Heart left ventricle (tissue), 16 donors: ENCODE measurements around the gene TCFL5. TPM values are rescaled to one million over a fixed set of nuclear protein-coding genes. Genes with fewer than 3 reads are reported as not detected.

ENCODE experiments used
- ATAC-seq, 4 donors: fragments of 200-7000 bp; cut with Tn5 transposase; one replicate each; pipeline ENCODE4 v1.9.1; 2020 to 2022; ENCODE audit warnings: moderate library complexity in 4 of 4, mild to moderate bottlenecking in 3 of 4, moderate number of reproducible peaks in 1 of 4
- DNase-seq, 5 donors: peaks; one replicate each; pipeline ENCODE4 v3.0.0-alpha.2; 2020
- H3K27ac ChIP-seq, 12 donors: fragments of 200-600 bp; sonication (generic) in 4 of 12; one replicate each; pipeline versions ENCODE4 v1.5.0 to v1.8.0; 2016 to 2022; ENCODE audit warnings: mild to moderate bottlenecking in 2 of 12
- H3K27me3 ChIP-seq, 9 donors: fragments of 200-600 bp; sonication (generic) in 2 of 9; one replicate each; pipeline versions ENCODE4 v1.5.1 to v1.8.0; 2016 to 2022; ENCODE audit warnings: mild to moderate bottlenecking in 3 of 9
- H3K36me3 ChIP-seq, 9 donors: fragments of 200-600 bp; sonication (generic) in 2 of 9; one replicate each; pipeline versions ENCODE4 v1.5.0 to v1.8.0; 2018 to 2022; ENCODE audit warnings: mild to moderate bottlenecking in 2 of 9
- H3K4me1 ChIP-seq, 12 donors: fragments of 200-600 bp; sonication (generic) in 4 of 12; one replicate each; pipeline versions ENCODE4 v1.5.0 to v1.8.0; 2016 to 2022; ENCODE audit warnings: mild to moderate bottlenecking in 3 of 12
- H3K4me3 ChIP-seq, 12 donors: fragments of 200-600 bp; sonication (generic) in 4 of 12; one replicate each; pipeline versions ENCODE4 v1.5.0 to v1.8.0; 2017 to 2022; ENCODE audit warnings: mild to moderate bottlenecking in 9 of 12, moderate library complexity in 4 of 12
- H3K9me3 ChIP-seq, 12 donors: fragments of 200-600 bp; sonication (generic) in 4 of 12; one replicate each; pipeline versions ENCODE4 v1.5.0 to v1.8.0; 2016 to 2022; ENCODE audit warnings: mild to moderate bottlenecking in 1 of 12
- POLR2A ChIP-seq, 2 donors: fragments of 450-650 bp; IDR thresholded peaks; one replicate each; pipeline ENCODE4 v1.6.1; 2017; ENCODE audit warnings: antibody characterized with exemption in 2 of 2, mild to moderate bottlenecking in 2 of 2, moderate library complexity in 2 of 2
- WGBS, 4 donors: extraction: QIAGEN DNeasy Blood & Tissue Kit in 2 of 4; methylation state at CpG; one replicate each; pipeline versions ENCODE4 v1.1.5 to v1.1.7; 2013 to 2018; 5-methylcytosine and 5-hydroxymethylcytosine counted together
- intact Hi-C, 10 donors: fragments of 100-400 bp; cut with DNase I; formaldehyde crosslinking; loops; one replicate each; pipeline versions ENCODE4 v1.11.1 to v1.14.2; 2022
- polyA plus RNA-seq, 2 donors: library from polyadenylated mRNA; stranded (reverse); fragments of 200-250 nt; gene quantifications; one replicate each; pipeline ENCODE4 v1.2.3, GENCODE V29; 2013
- total RNA-seq, 9 donors: library from RNA; depleted of rRNA in 2 of 9; stranded (reverse); fragments of >200 nt in 2 of 9; fragmentation: NEBNext Ultra II Directional in 3 of 9; extraction: Animal tissue kit (Norgen Biotek cat#: 25700) in 3 of 9; gene quantifications; one replicate each; pipeline versions ENCODE4 v1.1.0 to v1.2.4, GENCODE V29; 2016 to 2023
- TF ChIP-seq, protein P1 (sequence below), 12 donors: fragments of 200-600 bp; sonication (generic) in 4 of 12; IDR thresholded peaks; one replicate each; pipeline versions ENCODE4 v1.5.0 to v1.8.0; 2018 to 2022; ENCODE audit warnings: antibody characterized with exemption in 12 of 12, mild to moderate bottlenecking in 5 of 12
- donor health status: ischemic (EF 13 %, LVEDD 7.1; RV severe dilation, severe dysfunction).
- donor health status: healthy with polysubstance abuse.
- donor health status: DM: no; HTN: yes; CAD: no.
- donor health status: DM: no; HTN: no; CAD: no.
- donor health status: ischemic (EF 25% LVEDD 6.9; RV normal size, moderate dysfunction).
- donor health status: ischemic (EF 25% LVEDD 5.7; RV mildly dilated, moderate dysfunction).
- donor health status: healthy.
- donor health status: DM: yes; HTN: yes; CAD: no.
- donor health status: ischemic (EF 35%, LVEDD 5.7; RV mildly dilated, moderate dysfunction).
- donor health status: nonischemic (EF 11% LVEDD 7.7; RV severe dilation, severe dysfunction).
- donor health status: DM: yes; HTN: yes; CAD: no.
- donor health status: PGD.
- donor health status: ischemic (EF 29% LVEDD 5.4; RV normal size, mild dysfunction).
- donor health status: nonischemic (EF 23%, LVEDD 6.1; RV moderate dilation, normal function).

TCFL5 gene
- total and polyA plus RNA-seq, 11 donors = 2.5 to 8.2 (median 5.9) TPM

DNA sequence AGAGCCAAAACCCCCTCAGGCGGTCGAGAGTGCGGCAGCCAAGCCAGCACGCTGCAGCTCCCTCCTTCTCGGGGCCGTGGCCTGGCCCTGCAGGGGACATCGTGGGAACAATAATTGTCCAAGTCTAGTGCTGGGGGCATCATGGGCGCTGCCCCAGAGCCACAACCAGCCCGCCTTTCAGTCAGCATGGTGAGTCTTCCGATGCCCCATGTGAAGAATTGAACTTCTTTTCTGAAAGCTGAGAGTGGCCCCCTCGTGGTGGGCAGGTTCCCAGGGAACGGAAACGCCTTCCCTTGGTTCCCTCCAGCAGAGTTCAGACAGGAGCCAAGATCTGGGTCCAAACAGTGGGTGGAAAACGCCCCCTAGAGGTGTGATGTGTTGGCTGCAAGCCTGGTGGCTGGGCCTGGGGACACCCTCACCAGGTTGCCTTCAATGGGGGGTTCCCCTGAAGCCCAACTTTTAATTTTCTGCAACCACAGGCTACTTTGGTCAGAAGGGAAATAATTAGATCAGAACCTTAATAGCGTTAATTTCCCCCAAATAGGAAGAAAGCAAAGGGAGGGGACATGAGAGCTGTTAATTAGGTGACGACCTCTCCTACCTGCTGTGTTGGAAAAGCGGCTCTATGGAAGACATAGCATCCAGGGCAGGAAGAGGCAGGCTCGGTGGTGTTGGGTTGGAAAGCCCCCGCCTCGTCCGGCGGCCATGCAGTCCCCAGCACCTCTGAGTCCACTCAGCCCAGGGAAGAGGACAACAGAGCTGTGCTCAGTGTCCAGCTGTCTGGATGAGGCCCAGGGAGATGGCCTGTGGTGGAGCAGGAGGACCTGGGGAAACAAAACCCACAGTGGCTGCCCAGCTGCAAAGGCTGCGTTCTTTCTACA, 70.1 kb downstream of the TCFL5 start:
- no peaks in the 10 kb centered on the region for H3K36me3 ChIP-seq
- intact Hi-C loops = loop anchor here (1.0 to 10.0 kb wide), 13 partner anchors 123 to 489 kb away; partner anchors contain the start of genes ADRM1 (in 2 of the 10) and CABLES2 (in 2 of the 10)
- DNase-seq (peak; percentile 73 to 83 (median 79)), ATAC-seq (peak in 2 of 4 donors; percentile 22 to 31)
- no peaks in the 10 kb centered on the region for H3K9me3 ChIP-seq
- H3K27me3 ChIP-seq = no peaks in the 10 kb centered on the region
- no peak for TF ChIP-seq POLR2A (IDR thresholded peaks at IDR 0.05)
- TF ChIP-seq, protein P1, sequence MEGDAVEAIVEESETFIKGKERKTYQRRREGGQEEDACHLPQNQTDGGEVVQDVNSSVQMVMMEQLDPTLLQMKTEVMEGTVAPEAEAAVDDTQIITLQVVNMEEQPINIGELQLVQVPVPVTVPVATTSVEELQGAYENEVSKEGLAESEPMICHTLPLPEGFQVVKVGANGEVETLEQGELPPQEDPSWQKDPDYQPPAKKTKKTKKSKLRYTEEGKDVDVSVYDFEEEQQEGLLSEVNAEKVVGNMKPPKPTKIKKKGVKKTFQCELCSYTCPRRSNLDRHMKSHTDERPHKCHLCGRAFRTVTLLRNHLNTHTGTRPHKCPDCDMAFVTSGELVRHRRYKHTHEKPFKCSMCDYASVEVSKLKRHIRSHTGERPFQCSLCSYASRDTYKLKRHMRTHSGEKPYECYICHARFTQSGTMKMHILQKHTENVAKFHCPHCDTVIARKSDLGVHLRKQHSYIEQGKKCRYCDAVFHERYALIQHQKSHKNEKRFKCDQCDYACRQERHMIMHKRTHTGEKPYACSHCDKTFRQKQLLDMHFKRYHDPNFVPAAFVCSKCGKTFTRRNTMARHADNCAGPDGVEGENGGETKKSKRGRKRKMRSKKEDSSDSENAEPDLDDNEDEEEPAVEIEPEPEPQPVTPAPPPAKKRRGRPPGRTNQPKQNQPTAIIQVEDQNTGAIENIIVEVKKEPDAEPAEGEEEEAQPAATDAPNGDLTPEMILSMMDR (IDR thresholded peaks at IDR 0.05) = peak; percentile 84 to 94 (median 90)
- H3K4me3 ChIP-seq = no peak overlapping the region
- H3K27ac ChIP-seq = no peak overlapping the region
- peaks cover 0 to 35% (median 15%) of the 10 kb centered on the region in 12 donors for H3K4me1 ChIP-seq
- 30 to 39% (median 36%) methylated on average over 19 to 23 of the region's 23 CpGs for WGBS, 4 donors

Other genes starting within 250 kb of the TCFL5 start
- 10 to 100 TPM in 5 of 9 donors, 1 to 10 TPM in 3, under 1 TPM in 1; 1.00 to 54.0 (median 10.4) TPM for gene SLCO4A1, start 219.3 kb downstream of the TCFL5 start, total RNA-seq
- 10 to 100 TPM; 14.5 to 24.4 TPM for gene SLCO4A1, start 219.3 kb downstream of the TCFL5 start, polyA plus RNA-seq
- gene NTSR1, start 153.0 kb downstream of the TCFL5 start, total RNA-seq = under 1 TPM in 3 of 9 donors, not detected in 6; 0.07 to 0.32 (median 0.07) TPM
- under 1 TPM in 1 of 2 donors, not detected in 1; 0.01 TPM for gene NTSR1, start 153.0 kb downstream of the TCFL5 start, polyA plus RNA-seq
- gene MRGBP, start 65.3 kb downstream of the TCFL5 start, total RNA-seq = 10 to 100 TPM in 1 of 9 donors, 1 to 10 TPM in 8; 7.2 to 10.5 (median 8.7) TPM
- gene MRGBP, start 65.3 kb downstream of the TCFL5 start, polyA plus RNA-seq = 10 to 100 TPM in 1 of 2 donors, 1 to 10 TPM in 1; 7.1 to 10.2 TPM
- 10 to 100 TPM; 14.9 to 46.9 (median 19.2) TPM for gene OGFR, start 57.0 kb downstream of the TCFL5 start, total RNA-seq
- 10 to 100 TPM; 23.6 to 25.3 TPM for gene OGFR, start 57.0 kb downstream of the TCFL5 start, polyA plus RNA-seq
- 1 to 10 TPM in 8 of 9 donors, under 1 TPM in 1; 0.67 to 6.0 (median 1.9) TPM for gene COL9A3, start 44.8 kb downstream of the TCFL5 start, total RNA-seq
- gene COL9A3, start 44.8 kb downstream of the TCFL5 start, polyA plus RNA-seq = 1 to 10 TPM; 2.0 to 4.7 TPM
- 10 to 100 TPM; 27.5 to 46.2 (median 38.9) TPM for gene DIDO1, start 64.7 kb upstream of the TCFL5 start, total RNA-seq
- gene DIDO1, start 64.7 kb upstream of the TCFL5 start, polyA plus RNA-seq = 10 to 100 TPM; 16.5 to 20.1 TPM
- 10 to 100 TPM; 14.7 to 22.2 (median 16.3) TPM for gene GID8, start 76.3 kb upstream of the TCFL5 start, total RNA-seq
- gene GID8, start 76.3 kb upstream of the TCFL5 start, polyA plus RNA-seq = 10 to 100 TPM in 1 of 2 donors, 1 to 10 TPM in 1; 6.2 to 15.8 TPM
- gene SLC17A9, start 90.9 kb upstream of the TCFL5 start, total RNA-seq = 1 to 10 TPM in 3 of 9 donors, under 1 TPM in 6; 0.16 to 6.6 (median 0.67) TPM
- 1 to 10 TPM; 1.7 to 2.6 TPM for gene SLC17A9, start 90.9 kb upstream of the TCFL5 start, polyA plus RNA-seq
- not detected for gene BHLHE23, start 145.1 kb upstream of the TCFL5 start, total RNA-seq
- gene BHLHE23, start 145.1 kb upstream of the TCFL5 start, polyA plus RNA-seq = not detected